Liver (tissue), 9 donors: ENCODE data around the gene MCF2L2. TPM values are rescaled to one million over a fixed set of nuclear protein-coding genes. Genes with fewer than 3 reads are reported as not detected.

Experiments
- DNase-seq: peaks from one replicate; pipeline ENCODE4 v3.0.0-alpha.2; 2017; ENCODE audit warnings: low spot score
- H3K27ac ChIP-seq, 2 donors: one replicate each; pipeline ENCODE4 v1.7.0; 2013; ENCODE audit warnings: inconsistent platforms in 2 of 2, low read length in 2 of 2, control low read depth in 1 of 2, low read depth in 1 of 2, mild to moderate bottlenecking in 1 of 2
- H3K27me3 ChIP-seq, 4 donors: one replicate each; pipeline versions ENCODE4 v1.6.1 to v1.7.0; 2013; ENCODE audit warnings: low read length in 3 of 4, inconsistent platforms in 1 of 4, mild to moderate bottlenecking in 1 of 4, moderate library complexity in 1 of 4; ENCODE audit not compliant: control insufficient read depth in 4 of 4, insufficient read depth in 4 of 4
- H3K36me3 ChIP-seq, 4 donors: one replicate each; pipeline versions ENCODE4 v1.6.1 to v1.7.0; 2013; ENCODE audit warnings: low read length in 3 of 4, mild to moderate bottlenecking in 3 of 4, low read depth in 1 of 4, moderate library complexity in 1 of 4; ENCODE audit not compliant: control insufficient read depth in 4 of 4, insufficient read depth in 3 of 4
- H3K4me1 ChIP-seq, 4 donors: one replicate each; pipeline versions ENCODE4 v1.6.1 to v1.7.0; 2013; ENCODE audit warnings: low read length in 3 of 4, mild to moderate bottlenecking in 3 of 4, moderate library complexity in 1 of 4; ENCODE audit not compliant: control insufficient read depth in 4 of 4, insufficient read depth in 4 of 4
- H3K4me3 ChIP-seq, 3 donors: one replicate each; pipeline versions ENCODE4 v1.6.1 to v1.7.0; 2013; ENCODE audit warnings: low read length in 3 of 3, control low read depth in 1 of 3, low read depth in 1 of 3, mild to moderate bottlenecking in 1 of 3
- H3K9ac ChIP-seq, 2 donors: one replicate each; pipeline ENCODE4 v1.7.0; 2013; ENCODE audit warnings: low read length in 2 of 2, mild to moderate bottlenecking in 2 of 2, moderate library complexity in 2 of 2, control low read depth in 1 of 2, low read depth in 1 of 2
- H3K9me3 ChIP-seq, 4 donors: one replicate each; pipeline versions ENCODE4 v1.6.1 to v1.7.0; 2013; ENCODE audit warnings: low read length in 3 of 4; ENCODE audit not compliant: control insufficient read depth in 4 of 4
- ATF3 ChIP-seq: IDR thresholded peaks from 2 replicates; pipeline ENCODE4 v1.6.1; 2016; ENCODE audit warnings: antibody characterized with exemption
- CTCF ChIP-seq: fragments of 150-350 bp; IDR thresholded peaks from 2 replicates; pipeline ENCODE4 v1.5.1; 2017; ENCODE audit warnings: improper control_type of control experiment, low read depth, low read length; ENCODE audit not compliant: missing input control
- EGR1 ChIP-seq, 2 donors: IDR thresholded peaks; 2 replicates each; pipeline ENCODE4 v1.6.1; 2016 to 2018; ENCODE audit warnings: antibody characterized with exemption in 2 of 2, low read depth in 2 of 2
- FOXA1 ChIP-seq: IDR thresholded peaks from 2 replicates; pipeline ENCODE4 v1.6.1; 2016; ENCODE audit warnings: antibody characterized with exemption
- FOXA2 ChIP-seq: IDR thresholded peaks from 2 replicates; pipeline ENCODE4 v1.6.1; 2016; ENCODE audit warnings: antibody characterized with exemption
- GABPA ChIP-seq, 2 donors: IDR thresholded peaks in 1 of 2; conservative IDR thresholded peaks in 1 of 2; 2 replicates each; pipeline ENCODE4 v1.6.1; 2016; ENCODE audit warnings: antibody characterized with exemption in 2 of 2, mild to moderate bottlenecking in 1 of 2, moderate library complexity in 1 of 2
- HNF4A ChIP-seq, 2 donors: conservative IDR thresholded peaks; 2 replicates each; pipeline ENCODE4 v1.6.1; 2016; ENCODE audit warnings: antibody characterized with exemption in 2 of 2, mild to moderate bottlenecking in 2 of 2
- HNF4G ChIP-seq: IDR thresholded peaks from 2 replicates; pipeline ENCODE4 v1.6.1; 2016; ENCODE audit warnings: antibody characterized with exemption
- JUND ChIP-seq, 2 donors: IDR thresholded peaks; 2 replicates each; pipeline ENCODE4 v1.6.1; 2016; ENCODE audit warnings: antibody characterized with exemption in 2 of 2
- MAX ChIP-seq: IDR thresholded peaks from 2 replicates; pipeline ENCODE4 v1.6.1; 2016; ENCODE audit warnings: antibody characterized with exemption
- NR2F2 ChIP-seq: IDR thresholded peaks from 2 replicates; pipeline ENCODE4 v1.6.1; 2016; ENCODE audit warnings: antibody characterized with exemption
- RAD21 ChIP-seq, 2 donors: IDR thresholded peaks; 2 replicates each; pipeline ENCODE4 v1.6.1; 2016; ENCODE audit warnings: antibody characterized with exemption in 2 of 2, mild to moderate bottlenecking in 2 of 2
- REST ChIP-seq: IDR thresholded peaks from 2 replicates; pipeline ENCODE4 v1.6.1; 2016; ENCODE audit warnings: antibody characterized with exemption, mild to moderate bottlenecking
- RXRA ChIP-seq, 2 donors: IDR thresholded peaks; 2 replicates each; pipeline ENCODE4 v1.6.1; 2017 to 2018; ENCODE audit warnings: antibody characterized with exemption in 2 of 2, mild to moderate bottlenecking in 1 of 2
- SP1 ChIP-seq: IDR thresholded peaks from 2 replicates; pipeline ENCODE4 v1.6.1; 2018; ENCODE audit warnings: antibody characterized with exemption, mild to moderate bottlenecking
- TAF1 ChIP-seq: conservative IDR thresholded peaks from 2 replicates; pipeline ENCODE4 v1.6.1; 2016; ENCODE audit warnings: antibody characterized with exemption, mild to moderate bottlenecking
- YY1 ChIP-seq: IDR thresholded peaks from 2 replicates; pipeline ENCODE4 v1.6.1; 2016; ENCODE audit warnings: antibody characterized with exemption, mild to moderate bottlenecking
- ZBTB33 ChIP-seq: IDR thresholded peaks from 2 replicates; pipeline ENCODE4 v1.6.1; 2016; ENCODE audit warnings: antibody characterized with exemption
- WGBS: extraction: QIAGEN DNeasy Blood & Tissue Kit; methylation state at CpG from one replicate; pipeline ENCODE4 v1.1.7; 2013; 5-methylcytosine and 5-hydroxymethylcytosine counted together
- polyA plus RNA-seq, 2 donors: library from polyadenylated mRNA; stranded (reverse) in 1 of 2; unstranded in 1 of 2; fragments of 200-250 nt in 1 of 2; fragments of >200 nt in 1 of 2; fragmentation: Nextera tagmentation in 1 of 2; extraction: Ambion mirVana in 1 of 2; gene quantifications; one replicate each; pipeline versions ENCODE4 v1.2.1 to v1.2.3, GENCODE V29; 2013 to 2015
- total RNA-seq, 2 donors: library from RNA; depleted of rRNA; stranded (reverse); fragments of >200 nt; gene quantifications; one replicate each; pipeline ENCODE4 v1.2.3, GENCODE V29; 2014
- donor health status: healthy.
- donor health status: healthy.
- donor health status: healthy.
- donor health status: healthy.
- donor health status: healthy.

The MCF2L2 gene
- total and polyA plus RNA-seq, 4 donors: 0.02 to 0.47 (median 0.17) TPM; not detected in 1

GRCh38 chr3:183370391-183370790 is 58.0 kb downstream of the MCF2L2 start:
- H3K27me3 ChIP-seq: peaks cover 0 to 3% (median 0%) of the 10 kb centered on the region in 4 donors
- no peaks in the 10 kb centered on the region for H3K36me3 ChIP-seq
- DNase-seq: no peak
- H3K4me3 ChIP-seq: no peak overlapping the region
- 95% methylated on average over 4 of the region's 4 CpGs for WGBS
- H3K9me3 ChIP-seq: no peaks in the 10 kb centered on the region
- TF ChIP-seq JUND (IDR thresholded peaks at IDR 0.05): no peak
- TF ChIP-seq REST: no peak
- TF ChIP-seq MAX: no peak
- TF ChIP-seq HNF4A (conservative IDR thresholded peaks at IDR 0.05): no peak
- TF ChIP-seq EGR1 (IDR thresholded peaks at IDR 0.05; ENCODE audit: low read depth in 2 of 2): no peak
- no peak for TF ChIP-seq CTCF
- no peak for TF ChIP-seq RAD21 (IDR thresholded peaks at IDR 0.05)
- TF ChIP-seq RXRA (IDR thresholded peaks at IDR 0.05): no peak
- TF ChIP-seq ZBTB33: no peak
- no peak for TF ChIP-seq GABPA (IDR thresholded peaks at IDR 0.05 in 1 of 2, conservative IDR thresholded peaks at IDR 0.05 in 1 of 2)
- no peak for TF ChIP-seq FOXA2
- TF ChIP-seq TAF1: no peak
- TF ChIP-seq YY1: no peak
- TF ChIP-seq ATF3: no peak
- H3K4me1 ChIP-seq: no peaks in the 10 kb centered on the region
- no peak overlapping the region for H3K27ac ChIP-seq
- no peak overlapping the region for H3K9ac ChIP-seq

- Histone ChIP-seq H3K27ac (no peak overlapping the region), H3K9ac (no peak overlapping the region), H3K36me3 (no peaks in the 10 kb centered on the region), H3K27me3 (peaks cover 0 to 3% (median 0%) of the 10 kb centered on the region in 4 donors), H3K9me3 (no peaks in the 10 kb centered on the region), H3K4me1 (no peaks in the 10 kb centered on the region), H3K4me3 (no peak overlapping the region)
- 79% methylated on average over 2 of the region's 2 CpGs for WGBS
- no peak for DNase-seq
- TF ChIP-seq ZBTB33 (no peak), FOXA1 (no peak), MAX (no peak), TAF1 (no peak), YY1 (no peak), NR2F2 (no peak), ATF3 (no peak), HNF4G (no peak), RXRA (IDR thresholded peaks at IDR 0.05) (no peak), REST (no peak), GABPA (IDR thresholded peaks at IDR 0.05 in 1 of 2, conservative IDR thresholded peaks at IDR 0.05 in 1 of 2) (no peak), SP1 (no peak)
Measured at GRCh38 chr3:183369627-183370026, 58.8 kb downstream of the MCF2L2 start.
